SW 1271 (cell line): Measurements from ENCODE around the gene PMM2.

Experiments used
- DNase-seq, 2 experiments: peaks; one replicate each; lab custom pipeline; 2025; lab: John Stamatoyannopoulos, UW

Gene PMM2

GRCh38 chr16:8887952-8888560 lies 90.4 kb downstream of the PMM2 start:
- no peak for DNase-seq

GRCh38 chr16:8888951-8889892 lies 91.6 kb downstream of the PMM2 start:
- no peak for DNase-seq

- no peak for DNase-seq
Measured at GRCh38 chr16:8889893-8890548, 92.4 kb downstream of the PMM2 start.

GRCh38 chr16:8890549-8890921 lies 92.9 kb downstream of the PMM2 start:
- no peak for DNase-seq

- DNase-seq, result no peak
Measured at GRCh38 chr16:8892101-8892575, 94.5 kb downstream of the PMM2 start.

- no peak for DNase-seq
Measured at GRCh38 chr16:8893426-8893825, 95.8 kb downstream of the PMM2 start.

GRCh38 chr16:8893976-8894690 lies 96.5 kb downstream of the PMM2 start:
- DNase-seq, result no peak

- no peak for DNase-seq
Measured at GRCh38 chr16:8894736-8895334, 97.2 kb downstream of the PMM2 start.

GRCh38 chr16:8898660-8899318 lies 101.2 kb downstream of the PMM2 start:
- DNase-seq, result no peak
